NB4 (cell line): ENCODE measurements around the gene RERE.

ENCODE experiments used
- MAX ChIP-seq: IDR thresholded peaks from 2 replicates; pipeline ENCODE4 v1.6.1; 2011; ENCODE audit warnings: low read depth, low read length
- MYC ChIP-seq: IDR thresholded peaks from 2 replicates; pipeline ENCODE4 v1.6.1; 2011; ENCODE audit warnings: low read depth, low read length
- POLR2A ChIP-seq: IDR thresholded peaks from 2 replicates; pipeline ENCODE4 v1.6.1; 2011; ENCODE audit warnings: mild to moderate bottlenecking; ENCODE audit not compliant: insufficient read length; ENCODE audit errors: extremely low read depth
- TF ChIP-seq, protein P1 (sequence below): IDR thresholded peaks from one replicate; pipeline ENCODE4 v1.5.1; 2012; ENCODE audit warnings: low read depth, low read length

- TF ChIP-seq POLR2A (no peak), MAX (no peak), MYC (no peak)
- TF ChIP-seq, protein P1, sequence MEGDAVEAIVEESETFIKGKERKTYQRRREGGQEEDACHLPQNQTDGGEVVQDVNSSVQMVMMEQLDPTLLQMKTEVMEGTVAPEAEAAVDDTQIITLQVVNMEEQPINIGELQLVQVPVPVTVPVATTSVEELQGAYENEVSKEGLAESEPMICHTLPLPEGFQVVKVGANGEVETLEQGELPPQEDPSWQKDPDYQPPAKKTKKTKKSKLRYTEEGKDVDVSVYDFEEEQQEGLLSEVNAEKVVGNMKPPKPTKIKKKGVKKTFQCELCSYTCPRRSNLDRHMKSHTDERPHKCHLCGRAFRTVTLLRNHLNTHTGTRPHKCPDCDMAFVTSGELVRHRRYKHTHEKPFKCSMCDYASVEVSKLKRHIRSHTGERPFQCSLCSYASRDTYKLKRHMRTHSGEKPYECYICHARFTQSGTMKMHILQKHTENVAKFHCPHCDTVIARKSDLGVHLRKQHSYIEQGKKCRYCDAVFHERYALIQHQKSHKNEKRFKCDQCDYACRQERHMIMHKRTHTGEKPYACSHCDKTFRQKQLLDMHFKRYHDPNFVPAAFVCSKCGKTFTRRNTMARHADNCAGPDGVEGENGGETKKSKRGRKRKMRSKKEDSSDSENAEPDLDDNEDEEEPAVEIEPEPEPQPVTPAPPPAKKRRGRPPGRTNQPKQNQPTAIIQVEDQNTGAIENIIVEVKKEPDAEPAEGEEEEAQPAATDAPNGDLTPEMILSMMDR: no peak
Observed at GRCh38 chr1:8527941-8528340, 289.5 kb downstream of the RERE start.
